Astrocyte (in vitro differentiated cells and primary cell): ENCODE measurements around the gene CCSER1.

Experiments
- EZH2 ChIP-seq: IDR thresholded peaks from 2 replicates; pipeline ENCODE4 v1.6.1; 2012; ENCODE audit warnings: mild to moderate bottlenecking, low read length, inconsistent platforms; ENCODE audit not compliant: insufficient read depth
- TF ChIP-seq, protein P1 (sequence below): IDR thresholded peaks from 2 replicates; pipeline ENCODE4 v1.5.1; 2011; ENCODE audit warnings: low read depth, mild to moderate bottlenecking, inconsistent platforms, low read length, moderate library complexity; ENCODE audit not compliant: insufficient read depth

GRCh38 chr4:90643156-90643555, 516.0 kb downstream of the CCSER1 start:
- TF ChIP-seq, protein P1, sequence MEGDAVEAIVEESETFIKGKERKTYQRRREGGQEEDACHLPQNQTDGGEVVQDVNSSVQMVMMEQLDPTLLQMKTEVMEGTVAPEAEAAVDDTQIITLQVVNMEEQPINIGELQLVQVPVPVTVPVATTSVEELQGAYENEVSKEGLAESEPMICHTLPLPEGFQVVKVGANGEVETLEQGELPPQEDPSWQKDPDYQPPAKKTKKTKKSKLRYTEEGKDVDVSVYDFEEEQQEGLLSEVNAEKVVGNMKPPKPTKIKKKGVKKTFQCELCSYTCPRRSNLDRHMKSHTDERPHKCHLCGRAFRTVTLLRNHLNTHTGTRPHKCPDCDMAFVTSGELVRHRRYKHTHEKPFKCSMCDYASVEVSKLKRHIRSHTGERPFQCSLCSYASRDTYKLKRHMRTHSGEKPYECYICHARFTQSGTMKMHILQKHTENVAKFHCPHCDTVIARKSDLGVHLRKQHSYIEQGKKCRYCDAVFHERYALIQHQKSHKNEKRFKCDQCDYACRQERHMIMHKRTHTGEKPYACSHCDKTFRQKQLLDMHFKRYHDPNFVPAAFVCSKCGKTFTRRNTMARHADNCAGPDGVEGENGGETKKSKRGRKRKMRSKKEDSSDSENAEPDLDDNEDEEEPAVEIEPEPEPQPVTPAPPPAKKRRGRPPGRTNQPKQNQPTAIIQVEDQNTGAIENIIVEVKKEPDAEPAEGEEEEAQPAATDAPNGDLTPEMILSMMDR = no peak
- no peak for TF ChIP-seq EZH2
